Karpas-422 (cell line): ENCODE measurements around the gene KRT78. TPM values are rescaled to one million over a fixed set of nuclear protein-coding genes. Genes with fewer than 3 reads are reported as not detected.
A peak's percentile ranks its signal among the peaks of the same experiment; 100 is the strongest.
"Not testable (repeated sequence)": the region's sequence is repeated elsewhere in the genome, so short reads cannot be mapped to it uniquely, and the experiment has no call there.

ENCODE experiments used
- DNase-seq: peaks from one replicate; pipeline ENCODE4 v3.0.0-alpha.2; 2015
- H2AFZ ChIP-seq: fragments of 200-600 bp; sonication (generic); 2 replicates; pipeline ENCODE4 v1.6.1; 2014; ENCODE audit warnings: antibody characterized with exemption, low read length, mixed read lengths
- H3K27ac ChIP-seq: fragments of 200-600 bp; sonication (generic); 2 replicates; pipeline ENCODE4 v1.5.1; 2014; ENCODE audit warnings: mild to moderate bottlenecking, low read length, moderate library complexity
- H3K27me3 ChIP-seq: fragments of 200-600 bp; sonication (generic); 2 replicates; pipeline ENCODE4 v1.6.1; 2014; ENCODE audit warnings: low read length, mixed read lengths
- H3K36me3 ChIP-seq: fragments of 200-600 bp; sonication (generic); 2 replicates; pipeline ENCODE4 v1.6.1; 2014; ENCODE audit warnings: low read length, mixed read lengths; ENCODE audit not compliant: insufficient read depth
- H3K4me1 ChIP-seq: fragments of 200-600 bp; sonication (generic); 2 replicates; pipeline ENCODE4 v1.6.1; 2014; ENCODE audit warnings: mild to moderate bottlenecking, low read length, mixed read lengths
- H3K4me2 ChIP-seq: fragments of 200-600 bp; sonication (generic); 2 replicates; pipeline ENCODE4 v1.6.1; 2014; ENCODE audit warnings: low read length, low read depth, mild to moderate bottlenecking; ENCODE audit not compliant: poor library complexity, severe bottlenecking
- H3K4me3 ChIP-seq: fragments of 200-600 bp; sonication (generic); 2 replicates; pipeline ENCODE4 v1.5.1; 2014; ENCODE audit warnings: mild to moderate bottlenecking, antibody characterized with exemption, low read length, mixed read lengths
- H3K79me2 ChIP-seq: fragments of 200-600 bp; sonication (generic); 2 replicates; pipeline ENCODE4 v1.6.1; 2014; ENCODE audit warnings: mild to moderate bottlenecking, low read length, mixed read lengths
- H3K9ac ChIP-seq: fragments of 200-600 bp; sonication (generic); 2 replicates; pipeline ENCODE4 v1.6.0; 2014; ENCODE audit warnings: low read length
- H3K9me2 ChIP-seq: fragments of 200-600 bp; sonication (generic), shearing (Covaris generic); replicated peaks from 2 replicates; pipeline ENCODE4 v1.6.0; 2014; ENCODE audit warnings: mild to moderate bottlenecking, low read length, moderate library complexity; ENCODE audit not compliant: insufficient read depth
- H3K9me3 ChIP-seq: fragments of 300-700, 200-600 bp; sonication (generic); 2 replicates; pipeline ENCODE4 v1.6.1; 2014; ENCODE audit warnings: low read length, mixed read lengths
- H4K20me1 ChIP-seq: fragments of 200-600 bp; sonication (generic); 2 replicates; pipeline ENCODE4 v1.6.1; 2014; ENCODE audit warnings: mild to moderate bottlenecking, antibody characterized with exemption, low read length, low read depth; ENCODE audit not compliant: insufficient read depth
- total RNA-seq: library from RNA; depleted of rRNA; stranded (reverse); fragments of >200 nt; shearing (Covaris generic); gene quantifications from 2 replicates; pipeline ENCODE4 v1.2.3, GENCODE V29; 2014; ENCODE audit warnings: low replicate concordance

Gene KRT78
- total RNA-seq, 1 experiment from 2014 or later, result not detected

DNA sequence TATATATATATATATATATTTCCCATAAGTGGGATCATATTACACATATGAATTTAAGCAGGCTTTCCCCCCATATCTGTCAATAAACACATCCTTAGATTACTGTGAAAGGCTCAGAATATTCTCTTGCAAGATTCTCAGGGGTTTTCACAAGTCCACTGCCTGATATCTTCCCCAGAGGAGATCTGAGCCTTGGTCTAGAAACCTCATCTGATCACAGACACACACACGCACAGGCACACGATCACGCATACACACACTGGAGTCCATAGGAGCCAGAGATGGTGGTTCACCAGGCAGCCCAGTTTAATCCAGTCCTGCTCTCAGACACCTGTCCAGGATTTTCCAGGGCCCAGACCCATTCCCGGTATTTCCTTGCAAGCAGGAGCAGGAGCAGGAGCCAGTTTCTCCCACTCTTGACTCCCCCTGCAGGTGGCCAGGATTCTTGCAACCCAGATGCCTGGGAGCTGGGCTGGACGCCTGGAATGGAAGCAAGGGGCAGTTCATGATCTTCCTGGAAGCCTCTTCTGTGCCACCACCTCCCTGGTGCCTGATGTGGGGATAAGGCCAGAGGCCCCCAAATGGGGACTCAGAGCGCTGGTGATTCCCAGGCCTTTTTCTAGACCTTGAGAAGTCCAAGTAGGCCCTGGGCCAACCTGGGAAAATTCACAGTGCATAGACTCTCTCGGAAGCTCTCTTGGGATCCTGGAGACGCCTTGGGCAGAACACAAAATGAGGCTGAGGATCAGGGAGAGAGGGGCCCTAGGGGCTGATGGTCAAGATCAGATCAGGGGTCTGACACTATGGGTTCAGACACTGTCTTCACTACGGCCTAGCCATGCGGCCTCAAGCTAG, 16.5 kb upstream of the KRT78 start:
- Histone ChIP-seq H2AFZ (no peak overlapping the region), H3K27me3 (no peaks in the 10 kb centered on the region), H4K20me1 (peaks cover 9% of the 10 kb centered on the region), H3K79me2 (no peaks in the 10 kb centered on the region), H3K27ac (no peak overlapping the region), H3K4me2 (no peak overlapping the region), H3K4me3 (no peak overlapping the region), H3K9me3 (no peaks in the 10 kb centered on the region), H3K4me1 (peaks cover 11% of the 10 kb centered on the region), H3K9me2 (no peaks in the 10 kb centered on the region), H3K9ac (no peak overlapping the region), H3K36me3 (no peaks in the 10 kb centered on the region)
- DNase-seq, result peak; percentile 57

DNA sequence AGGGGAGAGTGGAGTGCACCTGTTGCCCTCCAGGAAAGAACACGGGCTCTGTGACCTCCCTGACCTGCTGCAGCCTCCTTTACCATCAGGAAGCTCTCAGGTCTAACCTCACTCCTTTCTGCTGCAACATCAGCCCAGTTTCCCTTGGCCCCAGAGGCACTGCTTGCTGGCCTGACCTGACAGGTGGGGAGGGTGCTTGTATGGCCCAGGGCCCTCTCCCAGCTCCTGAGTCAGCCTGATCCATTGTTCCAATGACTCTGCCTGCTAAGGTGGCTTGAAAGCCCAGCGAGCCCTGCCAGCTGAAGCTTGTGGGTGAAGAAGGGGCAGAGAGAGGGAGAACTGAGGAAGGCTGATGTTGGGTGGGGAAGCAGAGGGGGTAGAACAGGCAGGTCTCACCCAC, 13.2 kb upstream of the KRT78 start:
- Histone ChIP-seq H3K4me2 (no peak overlapping the region), H3K27me3 (no peaks in the 10 kb centered on the region), H3K9ac (no peak overlapping the region), H3K9me3 (no peaks in the 10 kb centered on the region), H3K27ac (no peak overlapping the region), H2AFZ (no peak overlapping the region), H3K9me2 (no peaks in the 10 kb centered on the region), H4K20me1 (no peaks in the 10 kb centered on the region), H3K79me2 (no peaks in the 10 kb centered on the region), H3K36me3 (no peaks in the 10 kb centered on the region), H3K4me1 (no peaks in the 10 kb centered on the region), H3K4me3 (no peak overlapping the region)
- DNase-seq, result no peak

DNA sequence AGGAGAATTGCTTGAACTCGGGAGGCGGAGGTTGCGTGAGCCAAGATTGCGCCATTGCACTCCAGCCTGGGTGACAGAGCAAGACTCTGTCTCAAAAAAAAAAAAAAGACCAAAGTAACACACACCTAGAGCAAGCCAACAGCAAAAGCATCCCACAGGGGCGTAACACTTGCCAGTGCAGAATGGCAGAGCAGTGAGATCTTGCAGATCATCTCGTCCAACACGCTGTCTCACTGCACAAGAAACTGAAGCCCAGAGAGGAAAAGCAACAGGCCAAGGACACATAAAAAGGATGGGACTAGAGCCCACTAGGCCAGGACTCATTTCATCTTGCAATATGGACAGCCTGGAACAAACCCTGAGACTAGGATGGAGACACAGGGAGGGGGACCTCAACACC, 12.7 kb upstream of the KRT78 start:
- H3K4me2 ChIP-seq, result no peak overlapping the region
- no peak overlapping the region for H3K27ac ChIP-seq
- H3K36me3 ChIP-seq, result no peaks in the 10 kb centered on the region
- no peaks in the 10 kb centered on the region for H3K9me3 ChIP-seq
- no peaks in the 10 kb centered on the region for H3K4me1 ChIP-seq
- H3K4me3 ChIP-seq, result no peak overlapping the region
- no peaks in the 10 kb centered on the region for H3K79me2 ChIP-seq
- no peaks in the 10 kb centered on the region for H3K27me3 ChIP-seq
- no peaks in the 10 kb centered on the region for H3K9me2 ChIP-seq
- H3K9ac ChIP-seq, result no peak overlapping the region
- no peak overlapping the region for H2AFZ ChIP-seq
- no peak for DNase-seq
- no peaks in the 10 kb centered on the region for H4K20me1 ChIP-seq

DNA sequence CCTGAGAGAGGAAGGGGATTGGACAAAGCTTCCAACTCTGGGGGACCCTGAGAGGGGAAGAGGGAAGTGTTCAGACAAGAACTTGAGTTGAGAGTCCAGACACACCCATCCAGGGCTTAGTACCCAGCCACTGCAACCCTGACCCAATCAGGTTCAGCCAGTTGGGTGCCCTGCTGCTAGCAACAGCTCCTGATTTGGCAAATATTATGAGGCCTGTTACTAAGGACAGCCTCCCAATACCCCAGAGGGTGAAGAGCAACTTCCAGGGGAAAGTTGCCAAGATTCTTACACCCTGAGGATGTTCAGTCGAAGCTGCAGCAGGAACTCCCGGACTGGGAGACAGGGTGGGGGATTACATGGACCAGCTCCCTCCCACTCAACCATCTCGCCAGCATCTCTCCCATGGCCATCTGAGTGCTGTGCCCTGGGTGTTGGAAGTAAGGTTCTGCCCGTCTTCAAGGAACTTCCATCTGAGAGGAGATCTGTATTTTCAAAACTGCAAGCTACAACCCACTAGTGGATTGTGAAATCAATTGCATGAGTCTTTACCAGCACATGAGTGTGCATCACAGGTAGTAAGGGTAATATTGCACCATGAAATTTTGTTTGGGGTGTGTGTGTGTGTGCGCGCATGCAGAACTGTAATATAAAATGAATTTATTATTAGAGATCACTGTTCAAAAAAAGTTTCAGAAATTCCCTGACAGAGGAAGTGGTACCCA, 11.5 kb upstream of the KRT78 start:
- Histone ChIP-seq H3K36me3 (no peaks in the 10 kb centered on the region), H3K9ac (no peak overlapping the region), H3K4me3 (no peak overlapping the region), H3K79me2 (no peaks in the 10 kb centered on the region), H3K27me3 (no peaks in the 10 kb centered on the region), H3K4me2 (no peak overlapping the region), H2AFZ (no peak overlapping the region), H4K20me1 (no peaks in the 10 kb centered on the region), H3K9me2 (no peaks in the 10 kb centered on the region), H3K4me1 (no peaks in the 10 kb centered on the region), H3K9me3 (no peaks in the 10 kb centered on the region), H3K27ac (no peak overlapping the region)
- DNase-seq, result no peak

DNA sequence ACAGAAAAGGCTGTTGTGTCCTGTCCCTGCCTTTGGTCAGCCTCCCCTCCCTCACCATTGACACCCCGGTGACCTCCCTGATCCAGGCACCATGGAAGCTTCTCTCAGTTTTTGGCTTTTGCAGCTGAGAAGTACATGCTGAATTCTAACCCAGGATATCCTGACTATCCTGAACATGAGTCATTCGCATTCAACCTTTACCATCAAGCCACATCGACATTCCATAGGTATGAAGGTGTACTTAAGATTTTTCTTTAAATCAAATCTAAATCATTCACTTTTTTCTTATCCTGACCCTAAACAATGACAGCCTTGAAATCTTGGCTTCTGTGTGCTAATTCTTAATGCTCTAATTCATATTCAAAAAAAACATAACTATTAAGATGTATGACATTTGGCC, 8.7 kb upstream of the KRT78 start:
- H3K4me2 ChIP-seq, result no peak overlapping the region
- no peaks in the 10 kb centered on the region for H3K4me1 ChIP-seq
- no peaks in the 10 kb centered on the region for H3K36me3 ChIP-seq
- H3K27me3 ChIP-seq, result no peaks in the 10 kb centered on the region
- H4K20me1 ChIP-seq, result no peaks in the 10 kb centered on the region
- H3K79me2 ChIP-seq, result no peaks in the 10 kb centered on the region
- H3K4me3 ChIP-seq, result no peak overlapping the region
- no peak overlapping the region for H3K9ac ChIP-seq
- H3K27ac ChIP-seq, result no peak overlapping the region
- H2AFZ ChIP-seq, result no peak overlapping the region
- DNase-seq, result no peak
- H3K9me2 ChIP-seq, result no peaks in the 10 kb centered on the region
- H3K9me3 ChIP-seq, result no peaks in the 10 kb centered on the region

DNA sequence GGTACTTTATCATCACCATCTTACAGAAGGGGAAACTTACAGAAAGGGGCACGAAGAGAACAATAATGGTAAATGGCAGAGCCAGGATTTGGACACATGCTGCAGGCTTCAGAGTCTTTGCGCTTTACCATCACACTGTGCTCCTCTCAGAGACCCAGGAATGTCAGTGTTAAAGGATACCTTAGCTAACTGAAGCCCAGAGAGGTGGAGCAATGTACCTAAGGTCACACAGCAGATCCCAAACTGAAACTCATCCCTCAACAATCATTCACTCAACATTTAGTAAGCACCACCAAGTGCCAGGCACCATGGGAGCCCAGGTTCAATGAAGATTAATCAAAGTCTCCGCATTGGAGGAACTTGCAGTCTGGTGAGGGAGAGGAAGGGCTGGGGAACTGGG, 8.0 kb upstream of the KRT78 start:
- Histone ChIP-seq H3K9me3 (no peaks in the 10 kb centered on the region), H3K27ac (no peak overlapping the region), H3K27me3 (no peaks in the 10 kb centered on the region), H3K4me2 (no peak overlapping the region), H3K79me2 (no peaks in the 10 kb centered on the region), H3K9me2 (no peaks in the 10 kb centered on the region), H3K4me1 (no peaks in the 10 kb centered on the region; the same call in 1 of the 2 replicates), H4K20me1 (no peaks in the 10 kb centered on the region), H3K9ac (no peak overlapping the region), H2AFZ (no peak overlapping the region), H3K4me3 (no peak overlapping the region), H3K36me3 (no peaks in the 10 kb centered on the region)
- DNase-seq, result no peak

DNA sequence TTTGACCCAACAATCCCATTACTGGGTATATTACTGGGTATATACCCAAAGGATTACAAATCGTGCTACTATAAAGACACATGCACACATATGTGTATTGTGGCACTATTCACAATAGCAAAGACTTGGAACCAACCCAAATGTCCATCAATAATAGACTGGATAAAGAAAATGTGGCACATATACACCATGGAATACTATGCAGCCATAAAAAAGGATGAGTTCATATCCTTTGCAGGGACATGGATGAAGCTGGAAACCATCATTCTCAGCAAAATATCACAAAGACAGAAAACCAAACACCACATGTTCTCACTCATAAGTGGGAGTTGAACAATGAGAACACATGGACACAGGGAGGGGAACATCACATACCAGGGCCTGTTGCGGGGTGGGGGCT, 7.3 kb upstream of the KRT78 start:
- not testable (repeated sequence) for H2AFZ ChIP-seq, H3K36me3 ChIP-seq

DNA sequence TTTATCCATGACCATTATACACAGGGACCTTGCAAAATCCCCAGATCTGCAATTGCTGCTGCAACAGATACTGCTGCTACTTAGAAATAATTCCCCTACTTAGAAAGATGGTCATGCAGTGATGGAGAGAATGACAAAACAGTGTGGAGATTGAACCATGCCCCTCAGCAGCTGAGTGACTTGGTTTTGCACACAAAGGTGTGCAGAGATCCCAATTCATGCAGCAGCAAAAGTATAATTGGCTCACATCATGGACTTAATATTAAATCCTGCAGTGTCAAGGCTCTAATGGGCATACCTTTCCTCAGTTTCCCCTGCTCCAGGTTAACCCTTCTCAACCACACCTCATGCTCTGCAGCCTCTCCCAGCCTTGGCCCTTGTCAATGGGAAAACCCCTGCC, 3.0 kb upstream of the KRT78 start:
- Histone ChIP-seq H3K27ac (no peak overlapping the region), H3K4me3 (no peak overlapping the region), H3K27me3 (no peaks in the 10 kb centered on the region), H3K4me2 (no peak overlapping the region), H3K36me3 (no peaks in the 10 kb centered on the region), H3K4me1 (peaks cover 17% of the 10 kb centered on the region), H3K79me2 (no peaks in the 10 kb centered on the region), H3K9ac (no peak overlapping the region), H4K20me1 (no peaks in the 10 kb centered on the region), H2AFZ (no peak overlapping the region), H3K9me2 (no peaks in the 10 kb centered on the region), H3K9me3 (no peaks in the 10 kb centered on the region)
- DNase-seq, result no peak

More for the DNA sequence above, 7.3 kb upstream of the KRT78 start:
- H3K4me1 ChIP-seq, H3K4me2 ChIP-seq, H3K9me3 ChIP-seq, H3K9ac ChIP-seq, H3K9me2 ChIP-seq, H3K27me3 ChIP-seq, H3K79me2 ChIP-seq, H4K20me1 ChIP-seq, H3K27ac ChIP-seq, H3K4me3 ChIP-seq, DNase-seq: not testable (repeated sequence)
